HG03139 (cell line): ENCODE measurements around the gene CYGB.
"Not testable (repeated sequence)": the region's sequence is repeated elsewhere in the genome, so short reads cannot be mapped to it uniquely, and the experiment has no call there.

Source experiments
- ATAC-seq: cut with Tn5 transposase; IDR thresholded peaks from one replicate; pipeline ENCODE4 v1.9.1; 2021; ENCODE audit not compliant: unreplicated experiment

CYGB gene

DNA sequence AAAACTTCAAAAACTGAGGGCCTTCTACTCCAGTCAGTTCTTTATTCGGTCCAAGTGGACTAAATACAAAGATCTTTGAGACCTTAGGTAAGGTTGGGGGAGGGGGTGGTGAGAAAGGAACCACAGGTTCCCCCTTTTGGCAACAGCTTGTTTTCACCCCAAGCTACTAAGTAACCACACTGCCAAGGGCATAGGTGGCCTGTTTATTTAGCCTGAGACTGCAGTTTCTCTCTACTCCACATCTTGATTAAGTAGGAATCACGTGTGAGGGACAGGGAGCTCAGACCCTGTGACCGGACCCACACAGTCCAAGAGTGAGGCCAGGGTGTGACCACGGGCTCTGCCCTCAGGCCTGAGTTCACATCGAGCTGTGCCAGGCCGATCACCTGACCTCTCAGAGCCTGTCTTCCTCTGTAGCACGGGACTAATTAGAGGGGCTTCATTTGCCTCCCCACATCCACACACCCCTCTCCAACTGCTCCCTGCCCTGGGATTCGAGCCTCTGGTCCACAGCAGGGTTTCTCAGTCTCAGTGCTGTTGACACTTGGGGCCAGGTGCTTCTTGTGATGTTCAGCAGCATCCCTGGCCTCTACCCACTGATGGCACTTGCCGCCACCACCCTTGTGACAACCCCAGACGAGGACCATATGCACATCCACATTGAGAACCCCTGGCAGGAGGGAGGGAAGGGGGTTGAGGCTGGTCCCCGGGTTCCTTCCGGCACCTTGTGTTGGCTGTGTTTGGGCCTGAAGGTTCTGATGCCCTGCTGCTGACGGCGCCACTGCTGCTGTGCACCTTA, 30.3 kb upstream of the CYGB start:
- no peak for ATAC-seq

DNA sequence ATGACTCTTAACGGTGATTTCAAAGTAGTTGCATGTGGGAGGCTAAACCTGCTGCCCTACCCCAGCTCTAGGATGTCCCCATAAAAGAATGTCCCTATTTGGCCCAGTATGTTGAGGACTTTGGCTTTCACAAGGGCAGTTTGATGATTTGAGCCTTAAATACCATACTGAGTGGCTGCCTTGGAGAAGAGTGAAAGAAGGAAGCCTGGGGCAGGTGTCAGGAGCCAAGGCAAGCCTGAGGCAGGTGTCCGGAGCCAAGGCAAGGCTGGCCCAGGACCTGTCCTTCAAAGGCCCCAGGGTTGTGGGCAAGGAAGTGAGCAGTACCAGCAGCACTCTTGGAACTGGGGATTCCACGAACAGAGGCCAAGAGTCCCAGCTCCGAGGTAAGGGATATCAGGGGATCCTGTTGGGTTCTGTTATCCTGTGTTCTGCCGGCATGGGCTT, 29.5 kb upstream of the CYGB start:
- ATAC-seq, result no peak

GRCh38 chr17:76566613-76566943, 29.1 kb upstream of the CYGB start:
- ATAC-seq, result no peak

DNA sequence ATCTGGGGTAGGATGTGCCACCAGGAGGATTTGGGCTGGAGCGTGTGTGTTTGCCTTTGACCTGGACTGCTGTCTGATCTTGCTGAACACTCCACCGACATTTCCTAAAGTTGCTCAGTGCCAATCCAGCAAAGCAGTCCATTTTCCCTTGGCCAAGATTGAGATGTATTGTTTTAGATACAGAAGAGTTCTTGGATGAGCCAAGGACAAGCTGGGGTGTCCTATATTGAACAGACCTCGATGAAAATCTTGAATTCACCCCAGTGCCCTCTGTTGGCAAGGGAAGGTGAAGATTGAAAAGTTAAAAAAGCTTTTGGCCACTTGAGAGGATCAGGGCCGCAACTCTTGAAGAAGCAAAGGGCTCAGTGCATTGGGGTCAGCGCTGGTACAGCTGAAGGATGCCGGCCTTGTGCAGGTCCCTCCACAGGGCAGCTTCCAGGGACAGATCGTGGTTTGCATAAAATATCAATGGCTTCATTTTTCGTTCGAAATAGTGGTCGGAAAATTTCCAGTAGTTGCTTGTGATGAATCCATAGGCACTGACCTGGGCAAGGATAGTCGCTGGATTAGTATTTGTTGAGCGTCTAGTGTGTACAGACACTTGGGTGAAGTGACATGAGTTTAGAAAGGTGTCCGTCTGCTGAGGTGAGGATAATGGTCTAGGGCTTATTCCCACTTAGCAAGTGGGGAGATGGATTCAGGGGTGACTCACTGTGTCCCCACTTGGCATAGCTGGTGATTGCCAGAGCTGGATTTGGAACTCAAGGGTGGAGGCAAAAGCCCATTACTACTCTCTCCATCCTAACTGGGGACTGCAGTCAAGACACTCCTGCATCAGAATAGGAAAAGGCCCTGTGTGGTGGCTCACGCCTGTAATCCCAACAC, 28.5 kb upstream of the CYGB start:
- no peak for ATAC-seq

DNA sequence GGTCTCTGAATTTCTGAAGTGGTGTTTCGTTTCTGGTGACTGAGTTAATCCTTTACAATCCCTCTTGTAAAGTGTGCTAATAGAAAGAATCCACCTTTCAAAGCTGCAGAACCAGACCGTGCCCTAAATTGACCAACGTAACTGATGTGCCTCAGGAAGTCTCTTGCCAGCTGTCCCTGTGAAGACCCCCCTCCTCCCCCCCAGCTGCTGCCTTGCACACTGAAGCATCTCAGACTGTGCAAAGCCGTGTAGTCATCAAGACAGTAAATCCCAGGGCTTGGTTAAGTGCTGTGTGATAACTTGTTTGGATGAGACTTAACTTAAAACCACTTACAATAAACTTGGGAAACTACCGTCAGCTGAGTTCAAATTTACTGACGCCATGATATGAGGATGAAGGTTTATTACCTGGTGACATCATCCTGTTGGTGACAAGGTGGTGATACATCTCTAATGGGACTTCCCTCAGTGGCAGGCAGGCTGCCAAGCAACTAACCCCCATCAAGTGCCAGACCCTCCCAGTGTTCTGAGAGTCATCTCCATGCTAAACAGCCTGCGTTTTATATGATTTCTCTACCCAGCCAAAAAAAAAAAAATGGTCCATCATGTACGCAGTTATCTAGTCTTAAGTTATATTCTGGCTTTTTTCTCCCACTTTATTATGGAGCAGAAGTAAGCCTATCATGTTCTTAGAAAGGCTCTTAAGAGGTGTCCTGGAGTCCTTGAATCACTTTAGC, 27.6 kb upstream of the CYGB start:
- not testable (repeated sequence) for ATAC-seq

GRCh38 chr17:76563359-76563758, 25.9 kb upstream of the CYGB start:
- ATAC-seq, result not testable (repeated sequence)

- no peak for ATAC-seq
Observed at GRCh38 chr17:76562734-76563148, 25.2 kb upstream of the CYGB start.

- no peak for ATAC-seq
Observed at GRCh38 chr17:76561799-76562268, 24.3 kb upstream of the CYGB start.

- ATAC-seq, result no peak
Observed at GRCh38 chr17:76561332-76561731, 23.8 kb upstream of the CYGB start.

DNA sequence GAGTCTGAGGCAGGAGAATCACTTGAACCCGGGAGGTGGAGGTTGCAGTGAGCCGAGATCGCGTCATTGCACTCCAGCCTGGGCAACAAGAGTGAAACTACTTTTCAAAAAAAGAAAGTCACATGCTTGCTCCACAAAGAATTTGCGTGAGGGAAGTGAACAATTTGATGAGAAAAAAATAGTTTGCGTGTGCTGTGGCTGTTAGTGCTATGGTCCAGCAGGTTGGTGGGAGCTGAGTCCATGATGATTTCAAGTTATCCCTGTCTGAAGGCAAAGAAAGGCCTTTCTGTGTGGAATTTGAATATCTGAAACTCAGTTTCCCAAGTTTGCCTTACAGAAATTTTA, 23.3 kb upstream of the CYGB start:
- ATAC-seq, result no peak

DNA sequence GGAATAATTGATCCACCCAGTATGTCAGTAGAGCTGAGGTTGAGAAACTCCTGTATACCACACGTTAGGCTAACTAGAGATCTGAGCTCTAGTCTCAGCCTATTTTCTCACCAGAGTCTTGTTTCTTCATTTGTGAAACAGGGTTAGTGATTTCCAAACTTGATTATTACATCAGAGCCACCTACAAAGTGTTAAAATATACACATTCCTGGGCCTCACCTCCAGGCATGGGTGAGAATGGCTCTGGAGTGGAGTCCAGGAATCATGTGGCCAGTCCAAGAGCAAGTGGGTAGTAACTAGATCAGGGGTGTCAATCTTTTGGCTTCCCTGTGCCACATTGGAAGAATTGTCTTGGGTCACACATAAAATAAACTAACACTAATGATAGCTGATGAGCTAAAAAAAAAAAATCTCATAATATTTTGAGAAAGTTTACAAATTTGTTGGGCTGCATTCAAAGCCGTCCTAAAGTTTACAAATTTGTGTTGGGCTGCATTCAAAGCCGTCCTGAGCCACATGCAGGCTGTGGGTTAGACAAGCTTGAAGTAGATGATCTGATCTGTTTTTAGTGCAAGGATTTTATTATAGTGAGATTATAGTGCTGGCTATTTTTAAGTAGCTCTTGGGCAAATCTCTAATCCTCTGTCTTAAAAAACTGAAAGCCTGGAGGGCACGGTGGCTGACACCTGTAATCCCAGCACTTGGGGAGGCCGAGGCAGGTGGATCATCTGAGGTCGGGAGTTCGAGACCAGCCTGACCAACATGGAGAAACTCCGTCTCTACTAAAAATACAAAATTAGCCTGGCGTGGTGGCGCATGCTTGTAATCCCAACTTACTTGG, 22.7 kb upstream of the CYGB start:
- no peak for ATAC-seq

DNA sequence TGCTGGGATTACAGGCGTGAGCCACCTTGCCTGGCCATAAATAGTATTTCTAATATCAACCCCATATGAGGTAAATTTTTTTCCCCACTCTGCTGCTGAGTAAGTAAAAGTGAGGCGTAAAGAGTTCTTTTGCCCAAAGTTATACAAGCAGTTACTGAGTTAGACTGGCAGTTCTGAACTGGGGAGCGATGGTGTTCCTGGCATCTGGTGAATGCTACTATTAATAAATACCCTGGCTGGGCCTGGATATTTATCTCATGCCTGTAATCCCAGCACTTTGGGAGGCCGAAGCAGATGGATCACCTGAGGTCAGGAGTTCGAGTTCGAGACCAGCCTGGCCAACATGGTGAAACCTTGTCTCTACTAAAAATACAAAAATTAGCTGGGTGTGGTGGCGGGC, 22.0 kb upstream of the CYGB start:
- ATAC-seq, result not testable (repeated sequence)

- no peak for ATAC-seq
Observed at GRCh38 chr17:76558198-76559095, 20.9 kb upstream of the CYGB start.

GRCh38 chr17:76557368-76558197, 20.1 kb upstream of the CYGB start:
- ATAC-seq, result peak; percentile 76

DNA sequence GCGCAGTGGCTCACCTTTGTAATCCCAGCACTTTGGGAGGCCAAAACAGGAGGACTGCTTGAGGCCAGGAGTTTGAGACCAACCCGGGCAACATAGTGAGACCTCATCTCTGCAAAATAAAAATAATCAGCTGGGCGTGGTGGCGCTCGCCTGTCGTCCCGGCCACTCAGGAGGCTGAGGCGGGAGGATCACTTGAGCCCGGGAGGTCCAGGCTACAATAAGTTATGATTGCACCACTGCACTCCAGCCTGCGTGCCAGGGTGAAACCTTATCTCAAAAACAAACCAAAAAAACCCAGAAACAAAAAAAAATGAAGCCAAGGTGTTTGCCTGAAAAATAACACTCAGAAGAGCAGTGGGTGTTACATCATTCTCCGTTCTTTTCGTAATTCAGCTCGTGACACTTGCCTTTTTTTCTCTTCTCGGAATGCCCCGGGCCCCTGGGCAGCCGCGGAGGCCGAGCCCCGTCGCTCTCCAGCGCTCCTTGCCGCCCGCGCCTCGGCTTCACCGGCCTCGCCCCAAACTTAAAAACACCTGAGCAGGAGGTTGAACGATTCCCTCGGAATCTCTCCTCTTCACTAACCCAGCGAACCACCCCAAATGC, 19.4 kb upstream of the CYGB start:
- peak; percentile 17 for ATAC-seq

- no peak for ATAC-seq
Observed at GRCh38 chr17:76554131-76554530, 16.6 kb upstream of the CYGB start.

GRCh38 chr17:76553178-76553908, 15.8 kb upstream of the CYGB start:
- ATAC-seq, result no peak

- ATAC-seq, result no peak
Observed at GRCh38 chr17:76551685-76552084, 14.2 kb upstream of the CYGB start.
